Motor neuron (in vitro differentiated cells): Measurements from ENCODE around the gene CCDC190. TPM values are rescaled to one million over a fixed set of nuclear protein-coding genes. Genes with fewer than 3 reads are reported as not detected.
"Not testable (repeated sequence)": the region's sequence is repeated elsewhere in the genome, so short reads cannot be mapped to it uniquely, and the experiment has no call there.

Experiments used
- ATAC-seq, 8 experiments: fragments of 200-7000 bp; cut with Tn5 transposase; replicated peaks in 6 of 8; 2 replicates each; pipeline ENCODE4 v1.8.0; 2021; ENCODE audit warnings: mild to moderate bottlenecking in 8 of 8, moderate library complexity in 8 of 8
- H3K27ac ChIP-seq, 2 donors: fragments of 250-450 bp; sonication (Bioruptor Pico); 2 replicates each; pipeline ENCODE4 v1.9.0; 2021; ENCODE audit warnings: antibody characterized with exemption in 2 of 2, mild to moderate bottlenecking in 2 of 2, moderate library complexity in 1 of 2
- H3K4me1 ChIP-seq, 2 donors: fragments of 250-450 bp; sonication (Bioruptor Pico); replicated peaks in 1 of 2; 2 replicates each; pipeline ENCODE4 v1.6.1; 2021; ENCODE audit warnings: antibody characterized with exemption in 2 of 2, mild to moderate bottlenecking in 2 of 2, moderate library complexity in 1 of 2
- H3K4me3 ChIP-seq, 5 donors: fragments of 250-450 bp; sonication (Bioruptor Pico); 2 replicates each; pipeline ENCODE4 v1.9.0; 2021; ENCODE audit warnings: antibody characterized with exemption in 5 of 5, mild to moderate bottlenecking in 5 of 5, moderate library complexity in 4 of 5
- WGBS, 10 experiments: fragments of 450-650 bp; shearing (Covaris generic); methylation state at CpG; one replicate each; pipeline ENCODE4 v1.0.0; 2022; 5-methylcytosine and 5-hydroxymethylcytosine counted together
- in situ Hi-C, 9 experiments: fragments of 400-800 bp; cut with MboI; loops; one replicate each; pipeline ENCODE4 v1.15.0; 2021; ENCODE audit warnings: low sequenced_read_pairs in 9 of 9, low pct_unique_long_range_greater_than_20kb in 2 of 9; ENCODE audit not compliant: unreplicated experiment in 9 of 9
- total RNA-seq, 8 experiments: library from RNA; unstranded; fragments of 300-600 nt; gene quantifications; 2 replicates each; pipeline versions ENCODE4 v1.2.3 to v1.2.4, GENCODE V29; 2022

The CCDC190 gene
- total RNA-seq, 8 experiments from 2014 or later: 0.15 to 3.8 (median 0.43) TPM; not detected in 2

DNA sequence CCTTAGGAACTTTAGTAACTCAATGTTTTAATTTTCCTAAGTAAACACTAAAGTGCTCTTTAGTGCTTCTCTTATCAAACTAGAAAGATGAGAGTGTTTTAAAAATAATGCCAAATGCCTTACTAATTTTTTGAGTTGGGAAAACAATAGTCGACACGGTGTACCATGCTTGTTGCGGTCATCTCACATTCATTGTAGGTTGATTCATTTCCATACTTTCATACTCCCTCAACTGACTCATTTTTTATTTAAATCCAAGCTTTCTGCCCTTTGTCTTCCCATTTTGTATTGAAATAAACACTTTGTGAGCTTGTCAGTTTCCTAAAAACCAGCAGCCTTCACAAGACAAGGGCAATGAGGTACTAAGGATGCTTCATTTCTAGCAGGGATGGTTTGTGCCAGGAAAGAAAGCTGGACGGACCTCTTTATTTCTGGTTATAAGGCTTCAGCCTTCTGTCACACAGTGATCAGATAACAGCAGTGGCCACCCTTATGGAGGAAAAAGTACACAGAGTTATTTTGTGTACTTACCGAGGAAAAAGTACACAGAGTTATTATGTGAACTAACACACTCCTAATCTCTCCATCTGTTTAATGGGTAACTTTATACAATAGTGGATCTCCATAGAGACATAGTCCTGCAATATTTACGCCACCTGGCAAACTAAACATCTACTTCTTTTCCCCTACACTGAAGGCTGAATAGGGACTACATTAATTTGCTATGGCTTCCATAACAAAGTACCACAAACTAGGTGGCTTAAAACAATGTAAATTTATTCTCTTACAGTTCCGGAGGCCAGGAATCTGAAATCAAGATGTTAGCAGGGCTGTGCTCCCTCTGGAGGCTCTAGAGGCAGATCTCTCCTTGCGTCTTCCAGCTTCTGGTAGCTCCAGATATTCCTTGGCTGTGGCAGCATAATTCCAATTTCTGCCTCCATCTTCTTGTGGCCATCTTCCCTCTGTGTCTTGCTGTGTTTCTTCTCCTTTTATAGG lies 13.0 kb upstream of the CCDC190 start:
- WGBS, 10 experiments: 44 to 94% (median 74%) methylated on average over 2 to 8 of the region's 8 CpGs
- peaks cover 0 to 4% of the 10 kb centered on the region in 2 donors for H3K4me1 ChIP-seq
- no peak overlapping the region for H3K4me3 ChIP-seq
- H3K27ac ChIP-seq: no peak overlapping the region
- in situ Hi-C loops: loop anchor here in 8 of 9 experiments (10.0 to 25.0 kb wide), 4 partner anchors 188 to 438 kb away; partner anchors contain the start of genes NUF2 (in 6 of the 8) and RGS4 (in 3 of the 8)
- peak in 4 of 8 experiments; percentile 15 to 85 (median 48) for ATAC-seq

DNA sequence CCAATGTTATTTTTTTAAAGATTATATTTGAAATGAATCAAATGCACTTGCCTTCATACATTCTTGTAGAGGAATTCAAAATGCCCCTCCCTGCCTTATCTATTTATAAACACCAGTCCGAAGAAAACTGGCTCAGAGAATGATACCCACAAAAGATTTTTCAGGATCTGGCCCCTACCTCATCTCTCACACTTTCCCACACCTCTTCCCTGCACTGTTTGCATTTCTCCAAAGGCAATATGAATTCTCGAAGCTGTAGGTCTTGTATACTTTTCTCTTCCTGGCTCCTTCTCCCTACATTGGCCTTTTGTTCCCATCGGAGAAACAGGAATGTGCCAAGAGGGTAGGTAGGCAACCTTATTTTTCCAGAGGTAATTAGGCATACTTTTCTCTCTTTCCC lies 12.0 kb upstream of the CCDC190 start:
- ATAC-seq: no peak
- in situ Hi-C loops: loop anchor here in 8 of 9 experiments (10.0 to 25.0 kb wide), 4 partner anchors 189 to 439 kb away; partner anchors contain the start of genes NUF2 (in 6 of the 8) and RGS4 (in 3 of the 8)
- Histone ChIP-seq H3K27ac (no peak overlapping the region), H3K4me1 (peaks cover 0 to 4% of the 10 kb centered on the region in 2 donors), H3K4me3 (no peak overlapping the region)
- whole genome bisulfite sequencing, 10 experiments: 71 to 100% (median 87%) methylated on average over 1 to 3 of the region's 3 CpGs; no CpG with 5 or more reads in 1 of the 10 experiments

DNA sequence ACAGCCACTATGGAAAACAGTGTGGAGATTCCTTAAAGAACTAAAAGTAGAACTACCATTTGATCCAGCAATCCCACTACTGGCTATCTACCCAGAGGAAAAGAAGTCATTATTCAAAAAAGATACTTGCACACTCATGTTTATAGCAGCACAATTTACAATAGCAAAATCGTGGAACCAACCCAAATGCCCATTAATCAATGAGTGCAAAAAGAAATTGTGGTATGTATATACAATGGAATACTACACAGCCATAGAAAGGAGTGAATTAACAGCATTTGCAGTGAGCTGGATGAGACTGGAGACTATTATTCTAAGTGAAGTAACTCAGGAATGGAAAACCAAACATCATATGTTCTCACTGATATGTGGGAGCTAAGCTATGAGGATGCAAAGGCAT lies 10.4 kb upstream of the CCDC190 start:
- in situ Hi-C loops: loop anchor here in 8 of 9 experiments (10.0 to 25.0 kb wide), 4 partner anchors 191 to 441 kb away; partner anchors contain the start of genes NUF2 (in 6 of the 8) and RGS4 (in 3 of the 8)
- WGBS, 10 experiments: 0 to 70% (median 17%) methylated on average over 1 of the region's 1 CpG; no CpG with 5 or more reads in 1 of the 10 experiments
- not testable (repeated sequence) for H3K27ac ChIP-seq, H3K4me3 ChIP-seq, H3K4me1 ChIP-seq, ATAC-seq

GRCh38 chr1:162868972-162869371 lies 8.0 kb upstream of the CCDC190 start:
- in situ Hi-C loops: loop anchor here in 8 of 9 experiments (25.0 kb wide), 3 partner anchors 193 to 443 kb away; partner anchors contain the start of genes NUF2 (in 6 of the 8) and RGS4 (in 3 of the 8)
- Histone ChIP-seq H3K27ac (no peak overlapping the region), H3K4me1 (no peaks in the 10 kb centered on the region), H3K4me3 (no peak overlapping the region)
- no peak for ATAC-seq
- WGBS, 10 experiments: 81 to 100% methylated on average over 1 to 3 of the region's 5 CpGs; no CpG with 5 or more reads in 8 of the 10 experiments

DNA sequence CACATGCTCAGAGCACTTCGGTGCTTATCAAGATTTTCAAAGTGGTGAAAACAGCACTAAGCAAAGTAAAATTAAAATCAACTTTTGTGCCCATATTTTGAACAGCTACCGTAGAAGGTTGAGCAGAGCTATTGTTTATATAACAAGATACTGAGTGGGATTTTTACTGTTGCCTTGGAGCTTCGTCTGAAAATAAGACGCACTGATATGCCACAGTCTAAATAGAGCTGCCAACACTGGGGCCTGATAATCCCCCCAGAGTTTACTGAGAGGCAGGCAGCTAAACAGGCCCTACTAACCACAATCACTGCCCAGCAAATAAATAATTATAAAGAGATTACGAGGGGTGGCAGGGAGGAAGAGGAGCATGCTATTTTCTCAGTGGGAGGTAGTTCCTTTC lies 650 bp upstream of the CCDC190 start:
- H3K4me1 ChIP-seq: no peaks in the 10 kb centered on the region
- H3K4me3 ChIP-seq: no peak overlapping the region
- in situ Hi-C loops: loop anchor here in 8 of 9 experiments (25.0 kb wide), 3 partner anchors 201 to 451 kb away; partner anchors contain the start of genes NUF2 (in 6 of the 8) and RGS4 (in 3 of the 8)
- H3K27ac ChIP-seq: no peak overlapping the region
- WGBS, 10 experiments: 57 to 100% (median 82%) methylated on average over 3 to 5 of the region's 5 CpGs
- ATAC-seq: peak in 2 of 8 experiments; percentile 9 to 58

DNA sequence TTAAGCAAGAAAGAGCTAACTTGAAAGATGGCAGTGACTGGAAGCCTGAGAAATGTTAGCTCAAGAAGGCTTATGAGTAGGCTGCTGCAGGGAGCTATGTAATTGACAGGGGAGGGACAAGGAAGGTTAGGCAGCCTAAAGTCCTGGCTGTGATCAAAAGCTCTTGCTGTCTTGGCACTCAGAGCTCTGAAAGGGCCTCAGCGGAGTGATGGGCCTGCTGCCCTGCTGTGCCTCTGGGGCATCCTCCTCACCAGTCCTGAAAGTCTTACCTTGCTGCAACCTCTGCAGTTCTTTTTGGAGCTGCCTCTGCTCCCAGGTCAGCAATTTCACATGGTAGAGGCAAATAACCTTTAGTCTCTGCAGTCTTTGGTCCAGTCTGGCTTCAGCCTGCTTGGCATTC lies 1.8 kb downstream of the CCDC190 start:
- no peak for ATAC-seq
- Histone ChIP-seq H3K4me1 (no peaks in the 10 kb centered on the region), H3K4me3 (no peak overlapping the region), H3K27ac (no peak overlapping the region)
- in situ Hi-C loops: loop anchor here in 8 of 9 experiments (25.0 kb wide), 3 partner anchors 203 to 453 kb away; partner anchors contain the start of genes NUF2 (in 6 of the 8) and RGS4 (in 3 of the 8)
- 56 to 100% (median 77%) methylated on average over 1 of the region's 1 CpG; no CpG with 5 or more reads in 4 of the 10 experiments for WGBS, 10 experiments

DNA sequence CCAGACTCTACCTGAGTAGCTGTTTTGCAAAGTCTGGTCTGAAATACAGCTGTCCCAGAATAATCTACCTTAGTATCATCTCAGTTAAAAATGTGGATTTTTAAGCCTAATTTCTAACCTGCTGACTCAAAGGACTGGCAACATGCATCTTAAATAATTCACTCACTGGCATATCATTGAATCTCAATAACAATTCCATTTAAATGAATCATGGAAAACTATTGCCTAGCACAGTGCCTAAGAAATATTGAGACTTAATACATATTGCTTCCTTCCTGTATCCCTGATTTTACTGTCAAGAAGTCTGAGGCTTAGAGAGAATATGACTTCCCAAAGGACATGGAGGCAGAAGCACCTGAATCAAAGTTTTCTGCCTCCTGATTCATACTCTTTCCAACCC lies 3.1 kb downstream of the CCDC190 start:
- H3K27ac ChIP-seq: no peak overlapping the region
- no peak for ATAC-seq
- no peak overlapping the region for H3K4me3 ChIP-seq
- in situ Hi-C loops: loop anchor here in 8 of 9 experiments (25.0 kb wide), 3 partner anchors 204 to 454 kb away; partner anchors contain the start of genes NUF2 (in 6 of the 8) and RGS4 (in 3 of the 8)
- H3K4me1 ChIP-seq: no peaks in the 10 kb centered on the region

- WGBS, 10 experiments: 23 to 100% (median 95%) methylated on average over 1 to 2 of the region's 2 CpGs; no CpG with 5 or more reads in 3 of the 10 experiments
- in situ Hi-C loops: loop anchor here in 8 of 9 experiments (25.0 kb wide), 3 partner anchors 206 to 456 kb away; partner anchors contain the start of genes NUF2 (in 6 of the 8) and RGS4 (in 3 of the 8)
- Histone ChIP-seq H3K4me1 (no peaks in the 10 kb centered on the region), H3K27ac (no peak overlapping the region), H3K4me3 (no peak overlapping the region)
- ATAC-seq: peak in 1 of 8 experiments; percentile 58
These were observed 4.7 kb downstream of the CCDC190 start for GRCh38 chr1:162856260-162856659.

DNA sequence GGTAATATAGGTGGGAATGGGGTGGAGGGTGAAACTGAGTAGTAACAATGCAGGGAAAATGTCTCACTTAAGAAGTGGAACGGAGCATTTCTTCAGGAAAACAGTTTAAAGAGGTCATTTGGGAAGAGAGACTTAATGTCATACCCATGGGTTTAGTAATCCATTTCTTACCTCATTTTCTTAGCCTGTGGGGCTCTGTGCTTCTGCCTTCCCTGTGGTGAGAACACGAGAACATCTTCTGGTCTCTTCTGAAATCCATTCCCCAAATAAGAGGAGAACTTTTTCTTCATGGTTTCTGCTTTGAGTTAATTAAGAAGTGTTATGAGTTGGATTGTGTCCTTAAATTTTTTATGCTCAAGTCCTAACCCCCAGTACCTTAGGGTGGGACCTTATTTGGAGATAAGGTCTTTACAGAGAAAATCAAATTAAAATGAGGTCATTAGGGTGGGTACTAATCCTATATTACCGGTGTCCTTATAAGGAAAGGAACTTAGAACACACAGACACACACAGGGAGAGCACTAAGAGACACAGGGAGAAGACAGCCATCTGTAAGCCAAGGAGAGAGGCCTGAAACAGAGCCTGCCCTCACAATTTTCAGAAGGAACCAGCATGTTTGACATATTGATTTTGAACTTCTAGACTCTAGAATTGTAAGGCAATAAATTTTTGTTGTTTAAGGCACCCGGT lies 5.4 kb downstream of the CCDC190 start:
- peak in 2 of 8 experiments; percentile 30 to 75 for ATAC-seq
- H3K4me1 ChIP-seq: no peaks in the 10 kb centered on the region
- WGBS, 10 experiments: 33 to 94% (median 81%) methylated on average over 1 to 4 of the region's 4 CpGs; no CpG with 5 or more reads in 1 of the 10 experiments
- H3K4me3 ChIP-seq: no peak overlapping the region
- no peak overlapping the region for H3K27ac ChIP-seq
- in situ Hi-C loops: loop anchor here in 8 of 9 experiments (25.0 kb wide), 3 partner anchors 207 to 457 kb away; partner anchors contain the start of genes NUF2 (in 6 of the 8) and RGS4 (in 3 of the 8)

- Histone ChIP-seq H3K27ac (no peak overlapping the region), H3K4me1 (no peaks in the 10 kb centered on the region), H3K4me3 (no peak overlapping the region)
- in situ Hi-C loops: loop anchor here in 8 of 9 experiments (25.0 kb wide), 3 partner anchors 208 to 458 kb away; partner anchors contain the start of genes NUF2 (in 6 of the 8) and RGS4 (in 3 of the 8)
- WGBS, 10 experiments: 0 to 64% (median 25%) methylated on average over 2 to 4 of the region's 4 CpGs
- peak; percentile 48 to 97 (median 68) for ATAC-seq
These were observed 6.6 kb downstream of the CCDC190 start for GRCh38 chr1:162854245-162854882.

GRCh38 chr1:162851341-162851740 lies 9.6 kb downstream of the CCDC190 start:
- no peak overlapping the region for H3K27ac ChIP-seq
- H3K4me1 ChIP-seq: no peaks in the 10 kb centered on the region
- ATAC-seq: no peak
- no peak overlapping the region for H3K4me3 ChIP-seq
- WGBS, 10 experiments: 60 to 100% (median 100%) methylated on average over 1 of the region's 1 CpG; no CpG with 5 or more reads in 7 of the 10 experiments
- in situ Hi-C loops: loop anchor here in 8 of 9 experiments (25.0 kb wide), 3 partner anchors 211 to 461 kb away; partner anchors contain the start of genes NUF2 (in 6 of the 8) and RGS4 (in 3 of the 8)
